ENCODE data around the gene MAP6. TPM values are rescaled to one million over a fixed set of nuclear protein-coding genes. Genes with fewer than 3 reads are reported as not detected.

The MAP6 gene
- polyA plus RNA-seq, 1 donor (not counting 4 experiments of a cell fraction or from before 2014, with no cell fraction given), result 1.7 TPM

- H3K4me1 ChIP-seq (ENCODE audit: control insufficient read depth, extremely low read depth, insufficient read depth, low read length), result peaks cover 9% of the 10 kb centered on the region
- no peaks in the 10 kb centered on the region for H3K79me2 ChIP-seq (ENCODE audit: control insufficient read depth, insufficient read depth, low read length)
- FAIRE-seq, result no peak
- no peak overlapping the region for H3K4me2 ChIP-seq (ENCODE audit: control insufficient read depth, extremely low read depth, insufficient read depth, low read depth, low read length)
- H3K9ac ChIP-seq (ENCODE audit: control insufficient read depth, extremely low read depth, insufficient read depth, low read length), result no peak overlapping the region
- TF ChIP-seq EZH2 (IDR thresholded peaks at IDR 0.05; ENCODE audit: low read length), result no peak
- no peak for TF ChIP-seq CTCF (optimal IDR thresholded peaks at IDR 0.05 in 1 of 3, IDR thresholded peaks at IDR 0.05 in 1 of 3, conservative IDR thresholded peaks at IDR 0.05 in 1 of 3; ENCODE audit: extremely low read depth in 1 of 3, insufficient read depth in 2 of 3, low read length in 3 of 3)
- H4K20me1 ChIP-seq (ENCODE audit: control insufficient read depth, extremely low read depth, insufficient read depth, low read length), result no peaks in the 10 kb centered on the region
- H3K27ac ChIP-seq (ENCODE audit: control insufficient read depth, insufficient read depth, low read length), result no peak overlapping the region
- no peak overlapping the region for H2AFZ ChIP-seq (ENCODE audit: control insufficient read depth, low read length)
- no peaks in the 10 kb centered on the region for H3K36me3 ChIP-seq (ENCODE audit: control insufficient read depth in 2 of 2, extremely low read depth in 1 of 2, insufficient read depth in 2 of 2, low read length in 2 of 2)
- dilution Hi-C loops (cut with MboI; ENCODE audit: extremely low pct_ligation_motif_present, low sequenced_read_pairs), result no loop called here
- H3K9me1 ChIP-seq (ENCODE audit: control insufficient read depth, extremely low read depth, insufficient read depth, low read length), result no peaks in the 10 kb centered on the region
- DNase-seq (ENCODE audit: low read depth, low spot score), result no peak
- H3K27me3 ChIP-seq (ENCODE audit: control insufficient read depth, extremely low read depth, insufficient read depth, low read length), result no peaks in the 10 kb centered on the region
- H3K9me3 ChIP-seq (ENCODE audit: control insufficient read depth, low read depth, low read length), result no peaks in the 10 kb centered on the region
- no peak overlapping the region for H3K4me3 ChIP-seq (ENCODE audit: control insufficient read depth in 2 of 3, extremely low read depth in 1 of 3, insufficient read depth in 2 of 3, low read depth in 1 of 3, low read length in 3 of 3)
Observed at GRCh38 chr11:75625021-75625420, 43.8 kb downstream of the MAP6 start.

- Histone ChIP-seq H3K4me3 (ENCODE audit: control insufficient read depth in 2 of 3, extremely low read depth in 1 of 3, insufficient read depth in 2 of 3, low read depth in 1 of 3, low read length in 3 of 3) (no peak overlapping the region), H3K4me1 (ENCODE audit: control insufficient read depth, extremely low read depth, insufficient read depth, low read length) (no peaks in the 10 kb centered on the region), H3K9ac (ENCODE audit: control insufficient read depth, extremely low read depth, insufficient read depth, low read length) (no peak overlapping the region), H3K4me2 (ENCODE audit: control insufficient read depth, extremely low read depth, insufficient read depth, low read depth, low read length) (no peak overlapping the region), H3K36me3 (ENCODE audit: control insufficient read depth in 2 of 2, extremely low read depth in 1 of 2, insufficient read depth in 2 of 2, low read length in 2 of 2) (no peaks in the 10 kb centered on the region), H3K9me1 (ENCODE audit: control insufficient read depth, extremely low read depth, insufficient read depth, low read length) (no peaks in the 10 kb centered on the region), H3K79me2 (ENCODE audit: control insufficient read depth, insufficient read depth, low read length) (no peaks in the 10 kb centered on the region), H4K20me1 (ENCODE audit: control insufficient read depth, extremely low read depth, insufficient read depth, low read length) (no peaks in the 10 kb centered on the region), H3K27ac (ENCODE audit: control insufficient read depth, insufficient read depth, low read length) (no peak overlapping the region), H2AFZ (ENCODE audit: control insufficient read depth, low read length) (no peak overlapping the region), H3K27me3 (ENCODE audit: control insufficient read depth, extremely low read depth, insufficient read depth, low read length) (no peaks in the 10 kb centered on the region), H3K9me3 (ENCODE audit: control insufficient read depth, low read depth, low read length) (no peaks in the 10 kb centered on the region)
- no peak for TF ChIP-seq EZH2 (IDR thresholded peaks at IDR 0.05; ENCODE audit: low read length)
- DNase-seq (ENCODE audit: low read depth, low spot score) (no peak), FAIRE-seq (no peak)
- dilution Hi-C loops (cut with MboI; ENCODE audit: extremely low pct_ligation_motif_present, low sequenced_read_pairs), result no loop called here
Observed at GRCh38 chr11:75616281-75616680, 52.6 kb downstream of the MAP6 start.

DNA sequence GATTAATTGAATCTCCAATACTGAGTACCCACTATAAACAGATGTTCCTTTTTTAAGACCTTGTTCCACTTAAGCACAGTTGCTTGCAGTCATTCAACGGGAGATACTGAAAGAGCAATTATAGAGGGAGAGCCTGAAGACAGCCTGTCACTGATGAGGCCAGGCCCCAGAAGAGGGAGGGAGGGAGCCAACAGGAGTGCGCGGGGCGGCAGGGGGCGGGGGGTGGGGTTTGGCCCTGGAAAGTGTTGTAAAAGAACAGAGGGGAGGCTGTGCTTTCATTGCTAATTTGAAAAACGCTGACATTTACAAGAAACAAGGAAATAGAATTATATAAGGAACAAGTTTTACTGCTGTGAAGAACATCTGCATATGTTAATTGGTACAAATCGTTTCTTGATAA lies 53.1 kb downstream of the MAP6 start:
- Histone ChIP-seq H3K4me3 (ENCODE audit: control insufficient read depth in 2 of 3, extremely low read depth in 1 of 3, insufficient read depth in 2 of 3, low read depth in 1 of 3, low read length in 3 of 3) (no peak overlapping the region), H3K27ac (ENCODE audit: control insufficient read depth, insufficient read depth, low read length) (no peak overlapping the region), H3K36me3 (ENCODE audit: control insufficient read depth in 2 of 2, extremely low read depth in 1 of 2, insufficient read depth in 2 of 2, low read length in 2 of 2) (no peaks in the 10 kb centered on the region), H3K4me2 (ENCODE audit: control insufficient read depth, extremely low read depth, insufficient read depth, low read depth, low read length) (no peak overlapping the region), H3K9ac (ENCODE audit: control insufficient read depth, extremely low read depth, insufficient read depth, low read length) (no peak overlapping the region), H3K4me1 (ENCODE audit: control insufficient read depth, extremely low read depth, insufficient read depth, low read length) (no peaks in the 10 kb centered on the region), H3K9me3 (ENCODE audit: control insufficient read depth, low read depth, low read length) (no peaks in the 10 kb centered on the region), H4K20me1 (ENCODE audit: control insufficient read depth, extremely low read depth, insufficient read depth, low read length) (no peaks in the 10 kb centered on the region), H3K79me2 (ENCODE audit: control insufficient read depth, insufficient read depth, low read length) (no peaks in the 10 kb centered on the region), H3K27me3 (ENCODE audit: control insufficient read depth, extremely low read depth, insufficient read depth, low read length) (no peaks in the 10 kb centered on the region), H3K9me1 (ENCODE audit: control insufficient read depth, extremely low read depth, insufficient read depth, low read length) (no peaks in the 10 kb centered on the region), H2AFZ (ENCODE audit: control insufficient read depth, low read length) (no peak overlapping the region)
- dilution Hi-C loops (cut with MboI; ENCODE audit: extremely low pct_ligation_motif_present, low sequenced_read_pairs), result no loop called here
- DNase-seq (ENCODE audit: low read depth, low spot score), result no peak
- TF ChIP-seq EZH2 (IDR thresholded peaks at IDR 0.05; ENCODE audit: low read length), result no peak
- TF ChIP-seq CTCF (optimal IDR thresholded peaks at IDR 0.05 in 1 of 3, IDR thresholded peaks at IDR 0.05 in 1 of 3, conservative IDR thresholded peaks at IDR 0.05 in 1 of 3; ENCODE audit: extremely low read depth in 1 of 3, insufficient read depth in 2 of 3, low read length in 3 of 3), result no peak
- no peak for FAIRE-seq

Measured in keratinocyte (primary cell).